Heart right ventricle (tissue), 16 donors: ENCODE results near the gene CHRNB1. TPM values are rescaled to one million over a fixed set of nuclear protein-coding genes. Genes with fewer than 3 reads are reported as not detected.

Experiments
- ATAC-seq, 8 donors: fragments of 200-7000 bp; cut with Tn5 transposase; one replicate each; pipeline ENCODE4 v1.9.1; 2020; ENCODE audit warnings: mild to moderate bottlenecking in 8 of 8, moderate library complexity in 8 of 8, moderate number of reproducible peaks in 1 of 8
- DNase-seq, 2 donors: peaks; one replicate each; pipeline ENCODE4 v3.0.0-alpha.2; 2020
- H3K27ac ChIP-seq, 10 donors: fragments of 200-600 bp; sonication (generic) in 2 of 10; one replicate each; pipeline versions ENCODE4 v1.5.0 to v1.8.0; 2020 to 2022; ENCODE audit warnings: mild to moderate bottlenecking in 3 of 10
- H3K27me3 ChIP-seq, 7 donors: fragments of 200-600 bp; one replicate each; pipeline ENCODE4 v1.8.0; 2021 to 2022; ENCODE audit warnings: mild to moderate bottlenecking in 2 of 7
- H3K36me3 ChIP-seq, 9 donors: fragments of 200-600 bp; sonication (generic) in 1 of 9; one replicate each; pipeline versions ENCODE4 v1.5.0 to v1.8.0; 2020 to 2022; ENCODE audit warnings: mild to moderate bottlenecking in 2 of 9
- H3K4me1 ChIP-seq, 9 donors: fragments of 200-600 bp; sonication (generic) in 1 of 9; one replicate each; pipeline versions ENCODE4 v1.5.0 to v1.8.0; 2020 to 2022; ENCODE audit warnings: mild to moderate bottlenecking in 4 of 9
- H3K4me3 ChIP-seq, 10 donors: fragments of 200-600 bp; sonication (generic) in 2 of 10; one replicate each; pipeline versions ENCODE4 v1.5.0 to v1.8.0; 2020 to 2022; ENCODE audit warnings: mild to moderate bottlenecking in 7 of 10, moderate library complexity in 2 of 10
- H3K9me3 ChIP-seq, 11 donors: fragments of 200-600 bp in 10 of 11; sonication (generic) in 2 of 11; one replicate each; pipeline versions ENCODE4 v1.5.0 to v1.8.0; 2013 to 2022; ENCODE audit warnings: mild to moderate bottlenecking in 2 of 11, control low read depth in 1 of 11, moderate library complexity in 1 of 11
- WGBS, 2 donors: extraction: QIAGEN DNeasy Blood & Tissue Kit; methylation state at CpG; one replicate each; pipeline ENCODE4 v1.1.7; 2013; ENCODE audit warnings: inconsistent platforms in 1 of 2; 5-methylcytosine and 5-hydroxymethylcytosine counted together
- intact Hi-C, 10 donors: fragments of 100-400 bp; cut with DNase I; formaldehyde crosslinking; loops; one replicate each; pipeline versions ENCODE4 v1.11.1 to v1.14.2; 2022
- polyA plus RNA-seq, 2 donors: library from polyadenylated mRNA; stranded (reverse); fragments of 200-250 nt; gene quantifications; one replicate each; pipeline ENCODE4 v1.2.3, GENCODE V29; 2013
- total RNA-seq, 10 donors: library from RNA; stranded (reverse); fragmentation: NEBNext Ultra II Directional in 3 of 10; extraction: Animal tissue kit (Norgen Biotek cat#: 25700) in 3 of 10; gene quantifications; one replicate each; pipeline versions ENCODE4 v1.2.1 to v1.2.4, GENCODE V29; 2021 to 2023
- TF ChIP-seq, protein P1 (sequence below), 9 donors: fragments of 200-600 bp; sonication (generic) in 2 of 9; IDR thresholded peaks; one replicate each; pipeline versions ENCODE4 v1.5.0 to v1.8.0; 2021 to 2022; ENCODE audit warnings: antibody characterized with exemption in 9 of 9, mild to moderate bottlenecking in 5 of 9, moderate library complexity in 1 of 9
- donor health status: Arrhythmogenic right ventricular cardiomyopathy.
- donor health status: ischemic (EF 13 %, LVEDD 7.1; RV severe dilation, severe dysfunction).
- donor health status: healthy with polysubstance abuse.
- donor health status: DM: no; HTN: yes; CAD: no.
- donor health status: DM: no; HTN: no; CAD: no.
- donor health status: ischemic (EF 25% LVEDD 6.9; RV normal size, moderate dysfunction).
- donor health status: ischemic (EF 25% LVEDD 5.7; RV mildly dilated, moderate dysfunction).
- donor health status: healthy.
- donor health status: DM: yes; HTN: yes; CAD: no.
- donor health status: Ischemic cardiomyopathy.
- donor health status: ischemic (EF 35%, LVEDD 5.7; RV mildly dilated, moderate dysfunction).
- donor health status: nonischemic (EF 11% LVEDD 7.7; RV severe dilation, severe dysfunction).
- donor health status: DM: yes; HTN: yes; CAD: no.
- donor health status: PGD.
- donor health status: ischemic (EF 29% LVEDD 5.4; RV normal size, mild dysfunction).
- donor health status: nonischemic (EF 23%, LVEDD 6.1; RV moderate dilation, normal function).

CHRNB1 gene
- total and polyA plus RNA-seq, 12 donors = 5.4 to 25.4 (median 10.4) TPM

DNA sequence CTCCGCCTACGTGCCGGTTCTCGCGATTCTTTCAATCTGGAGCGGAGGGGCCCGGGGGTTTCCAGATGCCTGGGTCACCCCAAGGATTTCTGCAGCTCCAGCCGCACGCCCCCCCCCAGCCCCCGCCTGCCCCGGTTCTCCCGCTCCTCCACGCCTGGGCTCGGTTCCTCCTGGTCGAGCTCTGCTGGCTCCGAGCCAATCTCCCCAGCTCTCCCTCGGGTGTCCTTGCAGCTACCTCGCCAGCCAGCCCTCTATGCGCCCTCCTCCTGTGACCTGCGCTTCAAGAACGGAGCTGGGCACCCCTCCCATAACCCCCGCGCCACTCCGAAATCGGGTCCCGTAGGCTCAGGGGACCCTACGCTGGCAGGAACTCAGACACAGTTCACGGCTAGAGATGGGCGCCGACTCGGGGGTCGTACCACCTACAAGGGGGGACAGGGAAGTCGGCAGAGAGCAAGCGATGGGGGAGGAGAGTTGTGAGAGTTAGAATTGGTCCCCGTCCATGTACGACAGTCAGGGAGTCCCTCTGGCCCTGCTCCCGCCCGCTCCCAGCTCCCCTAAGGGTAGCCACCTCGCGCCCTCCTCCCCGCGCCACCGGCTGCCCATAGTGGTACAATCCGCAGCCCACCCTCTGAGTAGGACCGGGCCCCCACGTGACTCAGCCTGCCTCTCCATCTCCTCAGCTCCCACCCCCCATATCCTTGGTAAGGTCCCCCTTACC, 4.6 kb upstream of the CHRNB1 start:
- Histone ChIP-seq H3K4me3 (peak overlapping the region; percentile 23 to 59 (median 48)), H3K9me3 (no peaks in the 10 kb centered on the region), H3K27ac (peak overlapping the region in 8 of 10 donors; percentile 2 to 73 (median 56)), H3K27me3 (peaks cover 0 to 53% (median 12%) of the 10 kb centered on the region in 7 donors), H3K36me3 (no peaks in the 10 kb centered on the region), H3K4me1 (peaks cover 26 to 72% (median 61%) of the 10 kb centered on the region in 9 donors)
- ATAC-seq = peak in 4 of 8 donors; percentile 1 to 8 (median 5)
- DNase-seq = peak; percentile 60 to 67
- 3 to 8% methylated on average over 46 of the region's 46 CpGs for WGBS, 2 donors
- intact Hi-C loops = loop anchor here in 3 of 10 donors (5.0 kb wide), 1 partner anchor 37 kb away; the partner anchor contains the start of gene ZBTB4 (in 3 of the 3)
- TF ChIP-seq, protein P1, sequence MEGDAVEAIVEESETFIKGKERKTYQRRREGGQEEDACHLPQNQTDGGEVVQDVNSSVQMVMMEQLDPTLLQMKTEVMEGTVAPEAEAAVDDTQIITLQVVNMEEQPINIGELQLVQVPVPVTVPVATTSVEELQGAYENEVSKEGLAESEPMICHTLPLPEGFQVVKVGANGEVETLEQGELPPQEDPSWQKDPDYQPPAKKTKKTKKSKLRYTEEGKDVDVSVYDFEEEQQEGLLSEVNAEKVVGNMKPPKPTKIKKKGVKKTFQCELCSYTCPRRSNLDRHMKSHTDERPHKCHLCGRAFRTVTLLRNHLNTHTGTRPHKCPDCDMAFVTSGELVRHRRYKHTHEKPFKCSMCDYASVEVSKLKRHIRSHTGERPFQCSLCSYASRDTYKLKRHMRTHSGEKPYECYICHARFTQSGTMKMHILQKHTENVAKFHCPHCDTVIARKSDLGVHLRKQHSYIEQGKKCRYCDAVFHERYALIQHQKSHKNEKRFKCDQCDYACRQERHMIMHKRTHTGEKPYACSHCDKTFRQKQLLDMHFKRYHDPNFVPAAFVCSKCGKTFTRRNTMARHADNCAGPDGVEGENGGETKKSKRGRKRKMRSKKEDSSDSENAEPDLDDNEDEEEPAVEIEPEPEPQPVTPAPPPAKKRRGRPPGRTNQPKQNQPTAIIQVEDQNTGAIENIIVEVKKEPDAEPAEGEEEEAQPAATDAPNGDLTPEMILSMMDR (IDR thresholded peaks at IDR 0.05) = no peak

DNA sequence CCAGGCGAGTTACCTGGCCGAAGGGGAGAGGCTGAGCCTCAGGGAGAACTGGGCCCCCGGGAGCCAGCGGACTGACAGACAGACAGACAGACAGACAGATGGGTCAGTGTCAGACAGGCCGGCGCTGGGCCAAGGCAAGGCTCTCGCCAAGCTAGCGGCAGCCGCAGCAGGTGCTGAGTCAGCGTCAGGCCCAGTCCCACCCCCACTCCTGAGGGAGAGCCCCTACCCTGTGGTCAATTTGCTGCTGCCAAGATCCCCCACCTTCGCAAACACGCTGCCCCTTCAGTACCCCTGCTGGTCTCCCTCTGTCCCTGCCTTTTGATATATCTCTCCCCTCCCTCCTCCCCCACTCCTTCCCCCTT, 4.0 kb upstream of the CHRNB1 start:
- Histone ChIP-seq H3K36me3 (no peaks in the 10 kb centered on the region), H3K27me3 (peaks cover 0 to 58% (median 12%) of the 10 kb centered on the region in 7 donors), H3K4me1 (peaks cover 25 to 72% (median 61%) of the 10 kb centered on the region in 9 donors), H3K9me3 (no peaks in the 10 kb centered on the region), H3K27ac (peak overlapping the region in 7 of 10 donors; percentile 2 to 73 (median 56)), H3K4me3 (peak overlapping the region in 8 of 10 donors; percentile 36 to 59 (median 52))
- intact Hi-C loops = loop anchor here in 3 of 10 donors (5.0 kb wide), 1 partner anchor 36 kb away; the partner anchor contains the start of gene ZBTB4 (in 3 of the 3)
- TF ChIP-seq, protein P1 (IDR thresholded peaks at IDR 0.05) = no peak
- WGBS, 2 donors = 24 to 25% methylated on average over 12 of the region's 12 CpGs
- ATAC-seq (peak in 1 of 8 donors; percentile 7), DNase-seq (peak; percentile 41 to 61)

DNA sequence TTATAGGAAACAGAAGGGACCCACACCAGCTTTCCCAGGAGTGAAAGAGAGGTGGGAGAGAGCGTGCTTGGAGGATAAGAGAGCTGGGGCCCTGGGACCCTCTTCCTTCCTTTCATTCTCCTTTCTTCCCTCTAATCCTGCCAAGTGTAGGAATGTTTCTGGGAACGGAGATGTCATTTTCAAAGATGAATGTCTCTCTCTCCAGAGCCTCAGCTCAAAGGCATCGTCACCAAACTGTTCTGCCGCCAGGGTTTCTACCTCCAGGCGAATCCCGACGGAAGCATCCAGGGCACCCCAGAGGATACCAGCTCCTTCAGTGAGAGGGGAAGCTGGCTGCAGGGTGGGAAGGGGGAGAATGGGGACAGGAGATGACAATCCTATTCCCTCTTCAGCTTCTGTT, 3.6 kb upstream of the CHRNB1 start:
- H3K9me3 ChIP-seq = no peaks in the 10 kb centered on the region
- TF ChIP-seq, protein P1 (IDR thresholded peaks at IDR 0.05) = no peak
- no peak for ATAC-seq
- no peak overlapping the region for H3K4me3 ChIP-seq
- H3K27me3 ChIP-seq = peaks cover 0 to 61% (median 12%) of the 10 kb centered on the region in 7 donors
- no peaks in the 10 kb centered on the region for H3K36me3 ChIP-seq
- no peak for DNase-seq
- 59 to 61% methylated on average over 7 of the region's 7 CpGs for WGBS, 2 donors
- H3K27ac ChIP-seq = peak overlapping the region in 2 of 10 donors; percentile 56 to 73
- H3K4me1 ChIP-seq = peaks cover 23 to 70% (median 57%) of the 10 kb centered on the region in 9 donors
- intact Hi-C loops = loop anchor here in 3 of 10 donors (5.0 kb wide), 1 partner anchor 36 kb away; the partner anchor contains the start of gene ZBTB4 (in 3 of the 3)

DNA sequence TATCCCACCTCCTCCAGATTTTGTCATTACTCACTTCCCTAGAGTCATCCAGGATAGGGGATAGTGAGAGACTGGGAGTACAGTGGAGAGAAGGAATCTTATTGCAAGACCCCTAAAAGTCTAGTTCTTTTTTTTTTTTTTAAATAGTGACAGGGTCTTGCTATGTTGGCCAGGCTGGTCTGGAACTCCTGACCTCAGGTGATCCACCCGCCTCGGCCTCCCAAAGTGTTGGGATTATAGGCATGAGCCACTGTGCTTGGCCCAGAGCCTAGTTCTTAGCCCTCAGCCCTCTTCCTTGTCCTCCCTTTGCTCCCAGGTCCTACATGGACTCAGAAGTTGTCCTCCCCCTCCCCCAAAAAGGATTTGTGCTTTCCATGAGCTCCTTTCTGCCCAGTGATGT, 2.7 kb upstream of the CHRNB1 start:
- Histone ChIP-seq H3K4me3 (no peak overlapping the region), H3K27me3 (peaks cover 0 to 70% (median 12%) of the 10 kb centered on the region in 7 donors), H3K36me3 (no peaks in the 10 kb centered on the region), H3K9me3 (no peaks in the 10 kb centered on the region), H3K4me1 (peaks cover 19 to 67% (median 55%) of the 10 kb centered on the region in 9 donors), H3K27ac (no peak overlapping the region)
- ATAC-seq = no peak
- intact Hi-C loops = loop anchor here in 3 of 10 donors (5.0 kb wide), 1 partner anchor 35 kb away; the partner anchor contains the start of gene ZBTB4 (in 3 of the 3)
- no peak for DNase-seq
- 98 to 100% methylated on average over 2 of the region's 2 CpGs for WGBS, 2 donors
- TF ChIP-seq, protein P1 (IDR thresholded peaks at IDR 0.05) = no peak
